ENCODE results near the gene DNMBP. TPM values are rescaled to one million over a fixed set of nuclear protein-coding genes. Genes with fewer than 3 reads are reported as not detected.
A peak's percentile ranks its signal among the peaks of the same experiment; 100 is the strongest.

DNMBP gene
- total RNA-seq, 1 experiment from 2014 or later = 39.3 TPM

DNA sequence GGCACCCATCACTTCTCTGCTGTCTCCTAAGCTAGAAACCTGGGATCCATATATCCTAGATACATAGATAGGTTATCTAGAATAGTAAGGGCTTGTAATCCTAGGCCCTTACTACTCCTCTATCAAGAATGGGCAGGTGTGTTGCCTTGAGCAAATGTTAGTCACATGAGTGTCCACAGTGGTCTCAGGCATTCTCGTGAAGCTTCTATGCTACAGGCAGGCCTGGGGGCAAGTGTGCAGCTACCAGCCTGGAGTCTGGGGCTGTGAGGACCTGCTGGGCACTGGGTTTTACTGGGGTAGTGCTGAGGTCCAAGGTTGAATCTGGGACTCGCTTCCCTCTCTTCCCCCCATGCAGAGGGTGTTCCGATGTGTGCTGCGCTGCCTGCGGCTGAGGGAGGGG is 135.9 kb downstream of the DNMBP start:
- no TSS peak for BruUV-seq (replicated peaks)
- TF ChIP-seq, protein P1, sequence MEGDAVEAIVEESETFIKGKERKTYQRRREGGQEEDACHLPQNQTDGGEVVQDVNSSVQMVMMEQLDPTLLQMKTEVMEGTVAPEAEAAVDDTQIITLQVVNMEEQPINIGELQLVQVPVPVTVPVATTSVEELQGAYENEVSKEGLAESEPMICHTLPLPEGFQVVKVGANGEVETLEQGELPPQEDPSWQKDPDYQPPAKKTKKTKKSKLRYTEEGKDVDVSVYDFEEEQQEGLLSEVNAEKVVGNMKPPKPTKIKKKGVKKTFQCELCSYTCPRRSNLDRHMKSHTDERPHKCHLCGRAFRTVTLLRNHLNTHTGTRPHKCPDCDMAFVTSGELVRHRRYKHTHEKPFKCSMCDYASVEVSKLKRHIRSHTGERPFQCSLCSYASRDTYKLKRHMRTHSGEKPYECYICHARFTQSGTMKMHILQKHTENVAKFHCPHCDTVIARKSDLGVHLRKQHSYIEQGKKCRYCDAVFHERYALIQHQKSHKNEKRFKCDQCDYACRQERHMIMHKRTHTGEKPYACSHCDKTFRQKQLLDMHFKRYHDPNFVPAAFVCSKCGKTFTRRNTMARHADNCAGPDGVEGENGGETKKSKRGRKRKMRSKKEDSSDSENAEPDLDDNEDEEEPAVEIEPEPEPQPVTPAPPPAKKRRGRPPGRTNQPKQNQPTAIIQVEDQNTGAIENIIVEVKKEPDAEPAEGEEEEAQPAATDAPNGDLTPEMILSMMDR (IDR thresholded peaks at IDR 0.05) = no peak
- no peak; the same call in 1 of the 2 replicates for TF ChIP-seq POLR2AphosphoS5 (IDR thresholded peaks at IDR 0.05; ENCODE audit: low read depth, low read length)
- TF ChIP-seq, protein P2, sequence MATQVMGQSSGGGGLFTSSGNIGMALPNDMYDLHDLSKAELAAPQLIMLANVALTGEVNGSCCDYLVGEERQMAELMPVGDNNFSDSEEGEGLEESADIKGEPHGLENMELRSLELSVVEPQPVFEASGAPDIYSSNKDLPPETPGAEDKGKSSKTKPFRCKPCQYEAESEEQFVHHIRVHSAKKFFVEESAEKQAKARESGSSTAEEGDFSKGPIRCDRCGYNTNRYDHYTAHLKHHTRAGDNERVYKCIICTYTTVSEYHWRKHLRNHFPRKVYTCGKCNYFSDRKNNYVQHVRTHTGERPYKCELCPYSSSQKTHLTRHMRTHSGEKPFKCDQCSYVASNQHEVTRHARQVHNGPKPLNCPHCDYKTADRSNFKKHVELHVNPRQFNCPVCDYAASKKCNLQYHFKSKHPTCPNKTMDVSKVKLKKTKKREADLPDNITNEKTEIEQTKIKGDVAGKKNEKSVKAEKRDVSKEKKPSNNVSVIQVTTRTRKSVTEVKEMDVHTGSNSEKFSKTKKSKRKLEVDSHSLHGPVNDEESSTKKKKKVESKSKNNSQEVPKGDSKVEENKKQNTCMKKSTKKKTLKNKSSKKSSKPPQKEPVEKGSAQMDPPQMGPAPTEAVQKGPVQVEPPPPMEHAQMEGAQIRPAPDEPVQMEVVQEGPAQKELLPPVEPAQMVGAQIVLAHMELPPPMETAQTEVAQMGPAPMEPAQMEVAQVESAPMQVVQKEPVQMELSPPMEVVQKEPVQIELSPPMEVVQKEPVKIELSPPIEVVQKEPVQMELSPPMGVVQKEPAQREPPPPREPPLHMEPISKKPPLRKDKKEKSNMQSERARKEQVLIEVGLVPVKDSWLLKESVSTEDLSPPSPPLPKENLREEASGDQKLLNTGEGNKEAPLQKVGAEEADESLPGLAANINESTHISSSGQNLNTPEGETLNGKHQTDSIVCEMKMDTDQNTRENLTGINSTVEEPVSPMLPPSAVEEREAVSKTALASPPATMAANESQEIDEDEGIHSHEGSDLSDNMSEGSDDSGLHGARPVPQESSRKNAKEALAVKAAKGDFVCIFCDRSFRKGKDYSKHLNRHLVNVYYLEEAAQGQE (IDR thresholded peaks at IDR 0.05; ENCODE audit: insufficient read depth in 1 of 2, low read depth in 2 of 2, low read length in 1 of 2) = no peak
- no peak for TF ChIP-seq SIN3A (IDR thresholded peaks at IDR 0.05; ENCODE audit: borderline replicate concordance, insufficient read depth, low read depth, low read length)
- no peak for TF ChIP-seq TCF7L2 (IDR thresholded peaks at IDR 0.05; ENCODE audit: low read depth, low read length)
- in situ Hi-C loops (cut with HindIII; ENCODE audit: low pct_unique_long_range_greater_than_20kb, low sequenced_read_pairs) = no loop called here
- peak; percentile 30; the same call in 1 of the 2 replicates for ATAC-seq
- Histone ChIP-seq H3K4me1 (ENCODE audit: control insufficient read depth, insufficient read depth, low read length) (no peaks in the 10 kb centered on the region), H3K4me3 (ENCODE audit: low read depth in 2 of 2, low read length in 2 of 2) (no peak overlapping the region), H3K9me3 (ENCODE audit: control insufficient read depth, insufficient read depth, low read depth, low read length) (no peaks in the 10 kb centered on the region), H3K36me3 (ENCODE audit: control insufficient read depth, insufficient read depth, low read length) (peaks cover 5% of the 10 kb centered on the region), H3K27me3 (ENCODE audit: control insufficient read depth, insufficient read depth, low read length) (no peaks in the 10 kb centered on the region), H3K27ac (ENCODE audit: low read length) (no peak overlapping the region)
- POLR2A ChIA-PET = no interaction called here
- CTCF ChIA-PET = interaction anchor here (0.6 to 1.4 kb wide), 2 partner anchors 14 to 172 kb away, joined by 3 to 5 read pairs; no protein-coding TSS in a partner anchor
- no peak for DNase-seq (ENCODE audit: low read depth, low spot score)
- intact Hi-C loops (cut with micrococcal nuclease; ENCODE audit: unreplicated experiment) = no loop called here

DNA sequence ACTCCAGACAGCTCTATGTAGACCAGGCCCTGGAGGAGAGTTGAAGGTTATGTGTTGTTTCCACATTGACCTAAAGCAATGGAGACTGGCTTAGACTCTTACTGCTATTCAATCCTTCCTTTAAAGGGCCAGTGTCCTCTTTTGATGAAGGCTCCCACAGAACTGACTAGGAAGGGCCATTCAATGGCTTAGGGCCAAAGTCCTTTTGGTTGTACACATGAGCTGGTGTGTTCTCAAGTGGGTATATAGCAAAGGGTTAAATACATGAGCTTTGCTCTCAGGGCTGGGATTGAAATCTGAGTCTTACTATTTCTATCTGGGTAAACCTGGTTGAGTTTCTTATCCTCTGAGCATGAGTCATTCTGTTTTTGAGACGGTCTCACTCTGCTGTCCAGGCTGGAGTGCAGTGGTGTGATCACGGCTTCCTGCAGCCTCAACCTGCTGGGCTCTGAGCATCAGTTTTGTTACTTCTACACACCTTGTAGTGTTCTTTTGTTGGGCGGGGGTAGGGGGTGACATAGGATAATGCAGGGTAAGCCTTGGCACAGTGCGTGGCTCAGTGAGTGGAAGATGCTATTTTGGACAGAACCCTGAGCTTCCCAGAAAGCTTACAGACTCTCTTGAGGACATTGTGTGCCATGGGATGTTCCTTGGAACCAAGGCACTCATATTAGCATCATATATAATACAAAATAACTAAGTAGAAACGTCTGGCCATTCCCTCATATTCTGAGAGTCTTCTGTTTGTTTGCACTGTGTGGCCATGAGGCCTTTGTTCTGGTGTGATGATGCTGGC is 137.2 kb downstream of the DNMBP start:
- no peak overlapping the region for H3K4me3 ChIP-seq (ENCODE audit: low read depth in 2 of 2, low read length in 2 of 2)
- H3K9me3 ChIP-seq (ENCODE audit: control insufficient read depth, insufficient read depth, low read depth, low read length) = no peaks in the 10 kb centered on the region
- CTCF ChIA-PET = interaction anchor here (0.6 to 1.4 kb wide), 3 partner anchors 13 to 18 kb away, joined by 3 to 5 read pairs (median 3); no protein-coding TSS in a partner anchor
- TF ChIP-seq POLR2AphosphoS5 (IDR thresholded peaks at IDR 0.05; ENCODE audit: low read depth, low read length) (no peak), SIN3A (IDR thresholded peaks at IDR 0.05; ENCODE audit: borderline replicate concordance, insufficient read depth, low read depth, low read length) (no peak), TCF7L2 (IDR thresholded peaks at IDR 0.05; ENCODE audit: low read depth, low read length) (no peak)
- TF ChIP-seq, protein P2 (IDR thresholded peaks at IDR 0.05; ENCODE audit: insufficient read depth in 1 of 2, low read depth in 2 of 2, low read length in 1 of 2) = no peak
- TF ChIP-seq, protein P1 (IDR thresholded peaks at IDR 0.05) = no peak
- ATAC-seq (peak; percentile 63), DNase-seq (ENCODE audit: low read depth, low spot score) (no peak)
- no peaks in the 10 kb centered on the region for H3K4me1 ChIP-seq (ENCODE audit: control insufficient read depth, insufficient read depth, low read length)
- BruUV-seq (replicated peaks) = no TSS peak
- peaks cover 5% of the 10 kb centered on the region for H3K36me3 ChIP-seq (ENCODE audit: control insufficient read depth, insufficient read depth, low read length)
- intact Hi-C loops (cut with micrococcal nuclease; ENCODE audit: unreplicated experiment) (no loop called here), in situ Hi-C loops (cut with HindIII; ENCODE audit: low pct_unique_long_range_greater_than_20kb, low sequenced_read_pairs) (no loop called here)
- POLR2A ChIA-PET = no interaction called here
- H3K27ac ChIP-seq (ENCODE audit: low read length) = no peak overlapping the region
- no peaks in the 10 kb centered on the region for H3K27me3 ChIP-seq (ENCODE audit: control insufficient read depth, insufficient read depth, low read length)

All from Panc1 (cell line).